ENCODE measurements around the gene KIFAP3. TPM values are rescaled to one million over a fixed set of nuclear protein-coding genes. Genes with fewer than 3 reads are reported as not detected.

The KIFAP3 gene
- total RNA-seq, 4 donors from 2014 or later, result 32.7 to 41.0 (median 33.7) TPM

GRCh38 chr1:169915150-169915549 lies 159.3 kb downstream of the KIFAP3 start:
- no peak for TF ChIP-seq CTCF (IDR thresholded peaks at IDR 0.05)
- no peak for TF ChIP-seq POLR2A (IDR thresholded peaks at IDR 0.05)
- no peaks in the 10 kb centered on the region for H3K4me1 ChIP-seq
- H3K4me3 ChIP-seq (replicated peaks in 1 of 3), result no peak overlapping the region
- DNase-seq, result no peak
- no peaks in the 10 kb centered on the region for H3K36me3 ChIP-seq
- no peak overlapping the region for H3K27ac ChIP-seq
- intact Hi-C loops (cut with DNase I), result no loop called here
- 34 to 42% methylated on average over 15 of the region's 15 CpGs for WGBS, 2 donors
- no peaks in the 10 kb centered on the region for H3K27me3 ChIP-seq
- H3K9me3 ChIP-seq, result no peaks in the 10 kb centered on the region

GRCh38 chr1:169914531-169914930 lies 160.0 kb downstream of the KIFAP3 start:
- H3K4me3 ChIP-seq (replicated peaks in 1 of 3), result no peak overlapping the region

GRCh38 chr1:169909499-169909898 lies 165.0 kb downstream of the KIFAP3 start:
- no peaks in the 10 kb centered on the region for H3K4me1 ChIP-seq
- H3K27ac ChIP-seq, result no peak overlapping the region
- no peaks in the 10 kb centered on the region for H3K36me3 ChIP-seq
- no peaks in the 10 kb centered on the region for H3K27me3 ChIP-seq
- intact Hi-C loops (cut with DNase I), result no loop called here
- no peak for TF ChIP-seq CTCF (IDR thresholded peaks at IDR 0.05)
- TF ChIP-seq POLR2A (IDR thresholded peaks at IDR 0.05), result no peak
- DNase-seq, result no peak
- no peak overlapping the region for H3K4me3 ChIP-seq (replicated peaks in 1 of 3)
- WGBS, 2 donors, result 94 to 95% methylated on average over 16 of the region's 16 CpGs
- H3K9me3 ChIP-seq, result no peaks in the 10 kb centered on the region

More at GRCh38 chr1:169914531-169914930, 160.0 kb downstream of the KIFAP3 start:
- TF ChIP-seq CTCF (IDR thresholded peaks at IDR 0.05) (no peak), POLR2A (IDR thresholded peaks at IDR 0.05) (no peak)
- no peak for DNase-seq
- intact Hi-C loops (cut with DNase I), result no loop called here
- no peaks in the 10 kb centered on the region for H3K27me3 ChIP-seq
- WGBS, 2 donors, result 69 to 75% methylated on average over 3 of the region's 3 CpGs
- no peaks in the 10 kb centered on the region for H3K4me1 ChIP-seq
- H3K9me3 ChIP-seq, result no peaks in the 10 kb centered on the region
- H3K27ac ChIP-seq, result no peak overlapping the region
- H3K36me3 ChIP-seq, result no peaks in the 10 kb centered on the region

GRCh38 chr1:169906938-169907337 lies 167.6 kb downstream of the KIFAP3 start:
- no peaks in the 10 kb centered on the region for H3K27me3 ChIP-seq
- TF ChIP-seq POLR2A (IDR thresholded peaks at IDR 0.05), result no peak
- TF ChIP-seq CTCF (IDR thresholded peaks at IDR 0.05), result no peak
- DNase-seq, result no peak
- H3K27ac ChIP-seq, result no peak overlapping the region
- intact Hi-C loops (cut with DNase I), result no loop called here
- H3K4me3 ChIP-seq (replicated peaks in 1 of 3), result no peak overlapping the region
- no peaks in the 10 kb centered on the region for H3K4me1 ChIP-seq
- no peaks in the 10 kb centered on the region for H3K9me3 ChIP-seq
- H3K36me3 ChIP-seq, result no peaks in the 10 kb centered on the region

GRCh38 chr1:169904834-169905233 lies 169.7 kb downstream of the KIFAP3 start:
- DNase-seq, result no peak
- H3K4me3 ChIP-seq (replicated peaks in 1 of 3), result no peak overlapping the region
- 90 to 92% methylated on average over 1 of the region's 1 CpG for WGBS, 2 donors
- no peaks in the 10 kb centered on the region for H3K27me3 ChIP-seq
- intact Hi-C loops (cut with DNase I), result no loop called here
- H3K9me3 ChIP-seq, result no peaks in the 10 kb centered on the region
- no peak overlapping the region for H3K27ac ChIP-seq
- TF ChIP-seq POLR2A (IDR thresholded peaks at IDR 0.05) (no peak), CTCF (IDR thresholded peaks at IDR 0.05) (no peak)
- no peaks in the 10 kb centered on the region for H3K36me3 ChIP-seq
- no peaks in the 10 kb centered on the region for H3K4me1 ChIP-seq

Data from thyroid gland (tissue), 4 donors.